Naive thymus-derived CD4-positive, alpha-beta T cell (primary cell): ENCODE measurements around the gene F5. TPM values are rescaled to one million over a fixed set of nuclear protein-coding genes. Genes with fewer than 3 reads are reported as not detected.

Source experiments
- ATAC-seq: fragments of 150-1000 bp; cut with Tn5 transposase; 2 replicates; pipeline ENCODE4 v1.10.0; 2021; ENCODE audit warnings: mild to moderate bottlenecking, moderate library complexity
- CTCF ChIA-PET: fragments of 350-600 bp; sonication (Branson Sonifier 250); formaldehyde crosslinking; loops from one replicate; lab custom pipeline; 2021; ENCODE audit warnings: antibody characterized with exemption; lab: Charles Lee
- POLR2A ChIA-PET: fragments of 350-600 bp; sonication (Branson Sonifier 250); formaldehyde crosslinking; loops from one replicate; lab custom pipeline; 2021; ENCODE audit warnings: antibody characterized with exemption, inconsistent platforms; lab: Charles Lee
- DNase-seq, 9 donors: peaks; one replicate each; pipeline versions ENCODE4 v3.0.0 to v3.0.0-alpha.2; 2020 to 2022; ENCODE audit warnings: mixed read lengths in 1 of 9
- H3K27ac ChIP-seq: one replicate; pipeline ENCODE4 v1.7.0; 2013; ENCODE audit warnings: mild to moderate bottlenecking, low read depth, low read length, moderate library complexity
- H3K27me3 ChIP-seq, 2 donors: one replicate each; pipeline ENCODE4 v1.7.0; 2013; ENCODE audit warnings: low read length in 2 of 2, mild to moderate bottlenecking in 2 of 2, moderate library complexity in 2 of 2; ENCODE audit not compliant: control insufficient read depth in 2 of 2, insufficient read depth in 2 of 2
- H3K36me3 ChIP-seq, 3 experiments: 1 replicate in 2 of 3; 2 replicates in 1 of 3; pipeline ENCODE4 v1.7.0; 2013; ENCODE audit warnings: low read length in 3 of 3, mild to moderate bottlenecking in 3 of 3, moderate library complexity in 1 of 3; ENCODE audit not compliant: insufficient read depth in 3 of 3, control insufficient read depth in 2 of 3
- H3K4me1 ChIP-seq, 2 donors: one replicate each; pipeline ENCODE4 v1.7.0; 2013; ENCODE audit warnings: low read length in 2 of 2, mild to moderate bottlenecking in 2 of 2, moderate library complexity in 1 of 2; ENCODE audit not compliant: control insufficient read depth in 2 of 2, insufficient read depth in 2 of 2
- H3K4me3 ChIP-seq: 2 replicates; pipeline ENCODE4 v1.7.0; 2013; ENCODE audit warnings: mild to moderate bottlenecking, low read length
- H3K9me3 ChIP-seq, 3 experiments: 1 replicate in 2 of 3; 2 replicates in 1 of 3; pipeline ENCODE4 v1.7.0; 2013; ENCODE audit warnings: low read length in 3 of 3; ENCODE audit not compliant: control insufficient read depth in 2 of 3
- H3K27ac Mint-ChIP-seq, 9 donors: one replicate each; pipeline ENCODE4 v1.8.0; 2020 to 2022; ENCODE audit warnings: mixed read lengths in 9 of 9, mild to moderate bottlenecking in 8 of 9, moderate library complexity in 5 of 9, inconsistent platforms in 2 of 9
- H3K27me3 Mint-ChIP-seq, 5 donors: one replicate each; pipeline ENCODE4 v1.8.0; 2021 to 2022; ENCODE audit warnings: mixed read lengths in 5 of 5, mild to moderate bottlenecking in 1 of 5
- H3K36me3 Mint-ChIP-seq, 5 donors: one replicate each; pipeline ENCODE4 v1.8.0; 2020 to 2022; ENCODE audit warnings: mixed read lengths in 5 of 5, mild to moderate bottlenecking in 3 of 5, inconsistent platforms in 1 of 5
- H3K4me1 Mint-ChIP-seq, 7 donors: one replicate each; pipeline ENCODE4 v1.8.0; 2020 to 2022; ENCODE audit warnings: mixed read lengths in 7 of 7, mild to moderate bottlenecking in 3 of 7, inconsistent platforms in 1 of 7
- H3K4me3 Mint-ChIP-seq, 10 donors: one replicate each; pipeline ENCODE4 v1.8.0; 2020 to 2022; ENCODE audit warnings: mild to moderate bottlenecking in 10 of 10, mixed read lengths in 10 of 10, moderate library complexity in 6 of 10, inconsistent platforms in 2 of 10
- H3K9me3 Mint-ChIP-seq, 11 donors: one replicate each; pipeline ENCODE4 v1.8.0; 2020 to 2022; ENCODE audit warnings: mixed read lengths in 11 of 11, mild to moderate bottlenecking in 4 of 11, inconsistent platforms in 1 of 11, moderate library complexity in 1 of 11
- intact Hi-C, 2 donors: fragments of 100-400 bp; cut with micrococcal nuclease; formaldehyde crosslinking; loops; one replicate each; pipeline ENCODE4 v1.15.1; 2023
- polyA plus RNA-seq, 2 donors: library from polyadenylated mRNA; unstranded; fragments of 300-500 nt; fragmentation: Illumina TruSeq; gene quantifications; one replicate each; pipeline ENCODE4 v1.2.3, GENCODE V29; 2021
- total RNA-seq, 6 experiments: library from RNA in 5 of 6; stranded (reverse) in 5 of 6; gene quantifications; 1 replicate in 5 of 6; 2 replicates in 1 of 6; pipeline ENCODE4 v1.2.3 and lab custom pipeline; 2021 to 2026

The F5 gene
- total and polyA plus RNA-seq, 7 experiments from 2014 or later = 1.2 to 14.6 (median 3.8) TPM

DNA sequence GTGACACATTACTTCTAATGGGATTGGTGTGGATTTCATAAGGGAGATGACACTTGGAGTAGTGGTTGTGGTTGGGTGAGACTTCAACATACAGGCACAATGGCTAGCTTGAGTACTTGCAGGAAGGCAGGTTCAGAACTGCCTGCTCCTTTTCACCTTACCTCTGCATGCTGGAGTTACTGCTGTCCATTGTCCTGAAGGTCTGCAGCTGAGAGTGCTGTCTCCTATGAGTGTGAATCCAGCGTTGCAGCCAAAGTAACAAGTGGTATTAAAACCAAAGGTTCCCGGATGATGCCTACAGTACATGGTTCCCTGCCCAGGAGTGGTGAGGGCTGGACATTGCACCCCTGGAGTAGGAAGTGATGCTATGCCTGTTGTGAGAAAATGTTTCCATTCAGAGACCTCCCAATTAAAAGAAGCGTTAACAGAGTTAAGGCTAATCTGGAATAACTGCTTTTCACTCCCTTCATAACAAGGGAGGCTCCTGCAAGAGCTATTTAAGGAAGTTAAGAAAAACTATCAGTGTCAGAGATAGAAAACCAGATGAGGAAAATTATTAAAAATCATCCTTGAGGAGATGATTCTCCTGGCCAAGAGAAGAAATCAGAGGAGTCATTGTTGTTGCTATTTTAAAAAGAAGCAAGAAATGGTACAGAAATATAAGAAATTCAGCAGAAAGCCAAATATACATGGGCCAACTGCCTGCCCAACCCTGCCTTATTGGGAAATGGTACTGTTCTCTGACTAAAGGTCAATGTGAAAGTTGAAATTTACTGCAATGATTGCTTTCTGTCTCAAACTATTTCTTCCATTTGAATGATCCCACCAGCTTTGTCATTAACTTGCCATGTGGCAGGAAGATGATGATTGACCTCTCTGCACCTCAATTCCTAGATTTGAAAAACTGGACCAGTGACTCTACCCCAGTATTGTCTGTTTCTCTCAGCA is 9.8 kb upstream of the F5 start:
- Mint-ChIP-seq H3K27me3 (peaks cover 0 to 9% (median 0%) of the 10 kb centered on the region in 5 donors), H3K9me3 (no peaks in the 10 kb centered on the region), H3K4me3 (no peak overlapping the region), H3K27ac (peak overlapping the region in 1 of 9 donors; percentile 1), H3K36me3 (peaks cover 0 to 3% (median 0%) of the 10 kb centered on the region in 5 donors), H3K4me1 (peaks cover 6 to 33% (median 11%) of the 10 kb centered on the region in 7 donors)
- H3K27me3 ChIP-seq = no peaks in the 10 kb centered on the region
- ChIA-PET CTCF (interaction anchor here (0.6 to 3.1 kb wide), 7 partner anchors 10 to 116 kb away, joined by 3 to 15 read pairs (median 4); partner anchors contain the start of gene F5), POLR2A (interaction anchor here (0.6 to 2.3 kb wide), 5 partner anchors 80 to 115 kb away, joined by 3 to 10 read pairs (median 4); no protein-coding TSS in a partner anchor)
- H3K9me3 ChIP-seq = no peaks in the 10 kb centered on the region
- H3K4me1 ChIP-seq = peaks cover 0 to under 1% of the 10 kb centered on the region in 2 donors
- no peak overlapping the region for H3K4me3 ChIP-seq
- peak in 2 of 9 donors; percentile 20 to 26 for DNase-seq
- intact Hi-C loops = loop anchor here in 1 of 2 donors (1.0 kb wide), 1 partner anchor 11 kb away; no protein-coding TSS in a partner anchor
- H3K36me3 ChIP-seq = no peaks in the 10 kb centered on the region
- no peak overlapping the region for H3K27ac ChIP-seq
- peak; percentile 37 for ATAC-seq

DNA sequence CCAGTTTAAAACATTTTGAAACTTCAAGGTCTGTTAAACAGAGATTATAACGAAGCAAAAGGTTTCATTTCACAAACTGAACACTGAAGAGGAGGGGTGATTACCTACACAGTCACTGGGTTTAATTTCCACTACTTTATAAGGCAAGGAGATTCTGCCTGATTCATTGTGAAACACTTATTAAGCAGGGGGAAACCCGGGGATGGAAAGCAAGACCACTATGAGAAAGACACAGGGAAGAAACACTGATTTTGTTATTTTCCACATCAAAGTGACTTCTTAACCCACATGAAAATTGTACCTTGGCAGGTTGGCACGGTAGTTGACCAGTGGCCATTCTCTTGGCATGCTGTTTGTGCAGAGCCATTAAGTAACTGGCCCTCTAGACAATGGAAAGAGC is 8.1 kb upstream of the F5 start:
- no peak overlapping the region for H3K27ac Mint-ChIP-seq
- peak in 1 of 9 donors; percentile 29 for DNase-seq
- ChIA-PET CTCF (interaction anchor here (1.2 to 3.1 kb wide), 2 partner anchors 8 to 44 kb away, joined by 3 to 15 read pairs; partner anchors contain the start of gene F5), POLR2A (no interaction called here)
- H3K9me3 Mint-ChIP-seq = no peaks in the 10 kb centered on the region
- Histone ChIP-seq H3K36me3 (no peaks in the 10 kb centered on the region), H3K27ac (no peak overlapping the region), H3K27me3 (no peaks in the 10 kb centered on the region), H3K4me3 (no peak overlapping the region), H3K9me3 (no peaks in the 10 kb centered on the region), H3K4me1 (no peaks in the 10 kb centered on the region)
- H3K27me3 Mint-ChIP-seq = peaks cover 0 to 9% (median 0%) of the 10 kb centered on the region in 5 donors
- H3K4me3 Mint-ChIP-seq = no peak overlapping the region
- peaks cover 0 to 35% (median 9%) of the 10 kb centered on the region in 7 donors for H3K4me1 Mint-ChIP-seq
- H3K36me3 Mint-ChIP-seq = peaks cover 0 to 3% (median 0%) of the 10 kb centered on the region in 5 donors
- intact Hi-C loops = no loop called here
- ATAC-seq = no peak

DNA sequence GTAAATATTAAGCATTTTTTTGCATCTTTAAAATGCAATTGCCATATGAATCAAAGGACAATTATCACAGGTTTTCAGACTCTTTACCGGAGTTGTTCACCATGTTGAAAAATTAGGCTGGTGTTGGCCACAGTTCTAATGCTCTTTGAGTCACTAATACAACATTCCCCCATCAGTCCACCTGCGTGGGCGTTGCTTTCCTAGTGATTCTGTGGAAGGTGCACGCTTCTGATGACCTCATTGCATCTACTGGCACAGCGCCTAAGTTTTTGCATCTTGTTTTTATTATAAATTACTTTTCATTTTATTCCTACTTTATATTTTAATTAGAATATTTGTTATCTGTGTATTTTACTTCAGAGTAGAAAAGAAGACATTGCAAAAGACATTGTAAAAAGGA is 4.7 kb upstream of the F5 start:
- Mint-ChIP-seq H3K27me3 (peaks cover 0 to 4% (median 0%) of the 10 kb centered on the region in 5 donors), H3K4me3 (no peak overlapping the region), H3K9me3 (no peaks in the 10 kb centered on the region), H3K36me3 (peaks cover 0 to 3% (median 0%) of the 10 kb centered on the region in 5 donors), H3K4me1 (peaks cover 16 to 69% (median 35%) of the 10 kb centered on the region in 7 donors), H3K27ac (no peak overlapping the region)
- no peak for DNase-seq
- H3K4me3 ChIP-seq = no peak overlapping the region
- ChIA-PET CTCF (no interaction called here), POLR2A (no interaction called here)
- H3K36me3 ChIP-seq = no peaks in the 10 kb centered on the region
- H3K4me1 ChIP-seq = peaks cover 8 to 14% of the 10 kb centered on the region in 2 donors
- no peak overlapping the region for H3K27ac ChIP-seq
- H3K9me3 ChIP-seq = no peaks in the 10 kb centered on the region
- intact Hi-C loops = no loop called here
- H3K27me3 ChIP-seq = no peaks in the 10 kb centered on the region
- no peak for ATAC-seq

DNA sequence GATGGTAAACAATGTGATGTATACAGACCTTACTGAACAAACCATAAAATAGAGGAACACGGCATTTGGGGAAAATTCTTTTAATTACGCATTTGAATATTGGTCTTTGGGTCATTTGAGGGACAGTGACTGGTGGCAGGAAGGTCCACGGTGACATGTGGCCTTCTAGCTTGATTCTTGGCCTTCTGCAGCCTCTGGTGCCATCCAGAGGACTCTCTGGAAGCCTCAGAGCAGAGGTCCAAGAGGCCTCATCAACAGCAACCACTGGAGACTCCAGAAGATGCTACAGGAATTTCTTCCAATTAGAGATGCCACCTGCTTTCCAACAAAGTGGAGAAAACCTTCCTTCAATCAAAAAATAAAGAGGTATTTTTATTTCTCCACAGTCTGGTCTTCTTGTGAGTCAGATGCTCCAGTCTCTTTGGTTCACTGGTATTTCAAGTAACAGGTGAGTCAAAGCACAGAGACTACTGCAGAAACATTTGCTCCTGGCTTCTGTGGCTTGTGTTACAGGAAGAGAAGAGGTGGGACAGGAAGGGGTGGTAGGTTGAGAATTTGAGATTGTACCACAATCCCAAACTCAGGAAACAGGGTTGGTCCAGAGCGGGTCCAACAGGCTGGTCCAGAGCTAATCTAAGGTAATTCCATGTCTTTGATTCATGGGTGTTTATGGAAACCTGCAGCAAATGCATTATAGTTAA is 2.7 kb upstream of the F5 start:
- Mint-ChIP-seq H3K36me3 (peaks cover 0 to under 1% (median 0%) of the 10 kb centered on the region in 5 donors), H3K9me3 (no peaks in the 10 kb centered on the region), H3K27ac (peak overlapping the region in 6 of 9 donors; percentile 27 to 89 (median 71)), H3K27me3 (peaks cover 0 to 4% (median 0%) of the 10 kb centered on the region in 5 donors), H3K4me1 (peaks cover 16 to 72% (median 49%) of the 10 kb centered on the region in 7 donors), H3K4me3 (peak overlapping the region in 6 of 10 donors; percentile 10 to 49 (median 28))
- Histone ChIP-seq H3K4me3 (no peak overlapping the region), H3K36me3 (no peaks in the 10 kb centered on the region), H3K27me3 (no peaks in the 10 kb centered on the region), H3K4me1 (peaks cover 10 to 14% of the 10 kb centered on the region in 2 donors), H3K27ac (peak overlapping the region; percentile 14), H3K9me3 (no peaks in the 10 kb centered on the region)
- no peak for ATAC-seq
- POLR2A ChIA-PET = interaction anchor here (0.6 to 1.5 kb wide), 2 partner anchors 121 to 217 kb away, joined by 4 read pairs; no protein-coding TSS in a partner anchor
- CTCF ChIA-PET = interaction anchor here (0.6 to 2.4 kb wide), 4 partner anchors 13 to 372 kb away, joined by 3 to 7 read pairs (median 6); no protein-coding TSS in a partner anchor
- intact Hi-C loops = loop anchor here in 1 of 2 donors (5.0 kb wide), 5 partner anchors 37 to 303 kb away; partner anchors contain the start of gene SCYL3
- DNase-seq = peak in 1 of 9 donors; percentile 35

DNA sequence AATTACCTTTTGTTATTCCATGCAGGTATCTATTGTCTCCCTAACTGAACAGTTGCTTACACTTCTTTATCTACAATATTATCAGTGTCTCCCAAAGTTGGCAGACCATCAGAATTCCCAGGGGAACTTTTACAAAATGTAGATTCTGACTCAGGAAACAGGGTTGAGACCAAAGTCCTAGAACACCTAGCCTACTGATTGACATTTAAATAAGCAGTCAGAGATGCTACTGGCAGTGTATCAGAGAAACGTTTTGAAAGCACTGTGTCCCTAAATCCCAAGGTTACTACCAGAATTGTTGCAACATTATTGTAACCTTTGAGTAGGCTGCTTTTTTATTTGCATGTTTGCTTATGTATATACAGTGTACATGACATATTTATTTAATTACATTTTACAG is 1.8 kb upstream of the F5 start:
- CTCF ChIA-PET = interaction anchor here (2.4 kb wide), 1 partner anchor 14 kb away, joined by 7 read pairs; no protein-coding TSS in a partner anchor

More for the DNA sequence above, 1.8 kb upstream of the F5 start:
- H3K36me3 Mint-ChIP-seq = no peaks in the 10 kb centered on the region
- Histone ChIP-seq H3K36me3 (no peaks in the 10 kb centered on the region), H3K9me3 (no peaks in the 10 kb centered on the region), H3K4me1 (peaks cover 10 to 14% of the 10 kb centered on the region in 2 donors), H3K27ac (no peak overlapping the region), H3K27me3 (no peaks in the 10 kb centered on the region), H3K4me3 (no peak overlapping the region)
- POLR2A ChIA-PET = no interaction called here
- peaks cover 18 to 75% (median 51%) of the 10 kb centered on the region in 7 donors for H3K4me1 Mint-ChIP-seq
- no peaks in the 10 kb centered on the region for H3K9me3 Mint-ChIP-seq
- H3K27me3 Mint-ChIP-seq = peaks cover 0 to 4% (median 0%) of the 10 kb centered on the region in 5 donors
- intact Hi-C loops = loop anchor here in 1 of 2 donors (5.0 kb wide), 5 partner anchors 36 to 304 kb away; partner anchors contain the start of gene SCYL3
- peak overlapping the region in 2 of 9 donors; percentile 77 to 89 for H3K27ac Mint-ChIP-seq
- DNase-seq = no peak
- H3K4me3 Mint-ChIP-seq = peak overlapping the region in 1 of 10 donors; percentile 46
- ATAC-seq = no peak
